Heart left ventricle (tissue), 13 donors: Measurements from ENCODE around the gene TRIM4.

Source experiments
- POLR2A ChIP-seq, 2 donors: fragments of 450-650 bp; IDR thresholded peaks; one replicate each; pipeline ENCODE4 v1.6.1; 2017; ENCODE audit warnings: antibody characterized with exemption in 2 of 2, mild to moderate bottlenecking in 2 of 2, moderate library complexity in 2 of 2
- TF ChIP-seq, protein P1 (sequence below), 12 donors: fragments of 200-600 bp; sonication (generic) in 4 of 12; IDR thresholded peaks; one replicate each; pipeline versions ENCODE4 v1.5.0 to v1.8.0; 2018 to 2022; ENCODE audit warnings: antibody characterized with exemption in 12 of 12, mild to moderate bottlenecking in 5 of 12
- donor health status: ischemic (EF 13 %, LVEDD 7.1; RV severe dilation, severe dysfunction).
- donor health status: DM: no; HTN: yes; CAD: no.
- donor health status: DM: no; HTN: no; CAD: no.
- donor health status: ischemic (EF 25% LVEDD 6.9; RV normal size, moderate dysfunction).
- donor health status: ischemic (EF 25% LVEDD 5.7; RV mildly dilated, moderate dysfunction).
- donor health status: ischemic (EF 35%, LVEDD 5.7; RV mildly dilated, moderate dysfunction).
- donor health status: nonischemic (EF 11% LVEDD 7.7; RV severe dilation, severe dysfunction).
- donor health status: DM: yes; HTN: yes; CAD: no.
- donor health status: PGD.
- donor health status: ischemic (EF 29% LVEDD 5.4; RV normal size, mild dysfunction).
- donor health status: nonischemic (EF 23%, LVEDD 6.1; RV moderate dilation, normal function).

DNA sequence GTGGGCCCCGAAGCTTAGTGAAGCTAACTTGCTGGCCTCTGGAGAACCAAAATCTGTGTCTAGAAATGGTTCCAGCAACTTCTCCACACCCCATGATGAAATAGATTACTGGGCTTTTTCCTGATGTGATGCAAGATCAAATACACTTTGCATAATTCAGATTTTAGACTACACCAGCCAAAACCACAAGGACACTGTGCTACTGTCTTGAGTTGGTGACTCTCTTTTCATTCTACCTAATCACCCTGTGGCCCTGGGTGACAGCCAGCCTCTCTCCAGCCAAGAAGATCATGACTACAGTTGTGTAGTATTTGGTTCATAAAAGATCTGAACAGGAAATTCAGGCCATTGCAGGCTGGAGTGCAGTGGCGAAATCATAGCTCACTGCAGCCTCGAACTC lies 34.3 kb upstream of the TRIM4 start:
- TF ChIP-seq, protein P1, sequence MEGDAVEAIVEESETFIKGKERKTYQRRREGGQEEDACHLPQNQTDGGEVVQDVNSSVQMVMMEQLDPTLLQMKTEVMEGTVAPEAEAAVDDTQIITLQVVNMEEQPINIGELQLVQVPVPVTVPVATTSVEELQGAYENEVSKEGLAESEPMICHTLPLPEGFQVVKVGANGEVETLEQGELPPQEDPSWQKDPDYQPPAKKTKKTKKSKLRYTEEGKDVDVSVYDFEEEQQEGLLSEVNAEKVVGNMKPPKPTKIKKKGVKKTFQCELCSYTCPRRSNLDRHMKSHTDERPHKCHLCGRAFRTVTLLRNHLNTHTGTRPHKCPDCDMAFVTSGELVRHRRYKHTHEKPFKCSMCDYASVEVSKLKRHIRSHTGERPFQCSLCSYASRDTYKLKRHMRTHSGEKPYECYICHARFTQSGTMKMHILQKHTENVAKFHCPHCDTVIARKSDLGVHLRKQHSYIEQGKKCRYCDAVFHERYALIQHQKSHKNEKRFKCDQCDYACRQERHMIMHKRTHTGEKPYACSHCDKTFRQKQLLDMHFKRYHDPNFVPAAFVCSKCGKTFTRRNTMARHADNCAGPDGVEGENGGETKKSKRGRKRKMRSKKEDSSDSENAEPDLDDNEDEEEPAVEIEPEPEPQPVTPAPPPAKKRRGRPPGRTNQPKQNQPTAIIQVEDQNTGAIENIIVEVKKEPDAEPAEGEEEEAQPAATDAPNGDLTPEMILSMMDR (IDR thresholded peaks at IDR 0.05), result no peak
- no peak for TF ChIP-seq POLR2A (IDR thresholded peaks at IDR 0.05)
